Cardiac muscle cell (in vitro differentiated cells and primary cell): ENCODE results near the gene LSM14A. TPM values are rescaled to one million over a fixed set of nuclear protein-coding genes. Genes with fewer than 3 reads are reported as not detected.

Experiments used
- DNase-seq, 2 donors: peaks; one replicate each; pipeline versions ENCODE4 v3.0.0 to v3.0.0-alpha.2; 2010 to 2017; ENCODE audit warnings: low read depth in 1 of 2, low spot score in 1 of 2
- H3K27ac ChIP-seq: fragments of 200-600 bp; sonication (generic); 2 replicates; pipeline ENCODE4 v1.5.1; 2016
- H3K27me3 ChIP-seq: fragments of 200-600 bp; sonication (generic); 2 replicates; pipeline ENCODE4 v1.6.0; 2016; ENCODE audit warnings: control low read depth
- H3K36me3 ChIP-seq: fragments of 200-600 bp; sonication (generic); 2 replicates; pipeline ENCODE4 v1.5.1; 2016; ENCODE audit warnings: control low read depth
- H3K4me1 ChIP-seq: fragments of 200-600 bp; sonication (generic); 2 replicates; pipeline ENCODE4 v1.8.1; 2017; ENCODE audit warnings: low read depth, mild to moderate bottlenecking, mixed run types
- H3K4me3 ChIP-seq: fragments of 200-600 bp; sonication (generic); 2 replicates; pipeline ENCODE4 v1.5.1; 2016; ENCODE audit warnings: mild to moderate bottlenecking
- H3K9me3 ChIP-seq: fragments of 200-600 bp; sonication (generic); 2 replicates; pipeline ENCODE4 v1.5.1; 2017; ENCODE audit warnings: low read depth, mild to moderate bottlenecking, control low read depth
- CTCF ChIP-seq: IDR thresholded peaks from 2 replicates; pipeline ENCODE4 v1.5.1; 2012; ENCODE audit warnings: low read depth, mild to moderate bottlenecking, low read length
- polyA plus RNA-seq: library from polyadenylated mRNA; unstranded; fragments of >200 nt; fragmentation: Nextera tagmentation; extraction: Ambion mirVana; gene quantifications from 2 replicates; pipeline ENCODE4 v1.2.1, GENCODE V29; 2016
- total RNA-seq: library from RNA; depleted of rRNA; stranded (reverse); fragments of >200 nt; gene quantifications from 2 replicates; pipeline ENCODE4 v1.2.3, GENCODE V29; 2016

Gene LSM14A
- total and polyA plus RNA-seq, 2 experiments from 2014 or later = 88.5 to 203 TPM

GRCh38 chr19:34176581-34176980 is 4.3 kb downstream of the LSM14A start:
- TF ChIP-seq CTCF = no peak
- H3K27ac ChIP-seq = no peak overlapping the region
- no peaks in the 10 kb centered on the region for H3K27me3 ChIP-seq
- peaks cover 12% of the 10 kb centered on the region for H3K36me3 ChIP-seq
- H3K4me1 ChIP-seq = peaks cover 56% of the 10 kb centered on the region
- DNase-seq = no peak
- H3K9me3 ChIP-seq = no peaks in the 10 kb centered on the region
- H3K4me3 ChIP-seq = no peak overlapping the region

- Histone ChIP-seq H3K27ac (no peak overlapping the region), H3K36me3 (peaks cover 7% of the 10 kb centered on the region), H3K4me3 (no peak overlapping the region), H3K27me3 (no peaks in the 10 kb centered on the region), H3K4me1 (peaks cover 59% of the 10 kb centered on the region), H3K9me3 (no peaks in the 10 kb centered on the region)
- DNase-seq = no peak
- TF ChIP-seq CTCF = no peak
Measured at GRCh38 chr19:34178274-34178610, 5.9 kb downstream of the LSM14A start.

- no peak for TF ChIP-seq CTCF
- no peaks in the 10 kb centered on the region for H3K9me3 ChIP-seq
- H3K4me3 ChIP-seq = no peak overlapping the region
- H3K27ac ChIP-seq = no peak overlapping the region
- H3K4me1 ChIP-seq = peaks cover 54% of the 10 kb centered on the region
- no peak for DNase-seq
- peaks cover 7% of the 10 kb centered on the region for H3K36me3 ChIP-seq
- no peaks in the 10 kb centered on the region for H3K27me3 ChIP-seq
Measured at GRCh38 chr19:34179066-34179465, 6.8 kb downstream of the LSM14A start.

- peaks cover 42% of the 10 kb centered on the region for H3K4me1 ChIP-seq
Measured at GRCh38 chr19:34180273-34180672, 8.0 kb downstream of the LSM14A start.

GRCh38 chr19:34180709-34181108 is 8.4 kb downstream of the LSM14A start:
- no peak overlapping the region for H3K4me3 ChIP-seq
- H3K27me3 ChIP-seq = no peaks in the 10 kb centered on the region
- peaks cover 7% of the 10 kb centered on the region for H3K36me3 ChIP-seq

More at GRCh38 chr19:34180273-34180672, 8.0 kb downstream of the LSM14A start:
- no peak for DNase-seq
- TF ChIP-seq CTCF = no peak
- H3K9me3 ChIP-seq = no peaks in the 10 kb centered on the region
- H3K4me3 ChIP-seq = no peak overlapping the region
- H3K36me3 ChIP-seq = peaks cover 7% of the 10 kb centered on the region
- H3K27ac ChIP-seq = peak overlapping the region; percentile 64
- no peaks in the 10 kb centered on the region for H3K27me3 ChIP-seq

More at GRCh38 chr19:34180709-34181108, 8.4 kb downstream of the LSM14A start:
- Histone ChIP-seq H3K9me3 (no peaks in the 10 kb centered on the region), H3K27ac (peak overlapping the region; percentile 64), H3K4me1 (peaks cover 37% of the 10 kb centered on the region)
- no peak for TF ChIP-seq CTCF
- DNase-seq = no peak
